HG03469 (cell line): ENCODE data around the gene CSRP3.

Experiments used
- ATAC-seq: cut with Tn5 transposase; IDR thresholded peaks from one replicate; pipeline ENCODE4 v1.9.1; 2021; ENCODE audit warnings: mild to moderate bottlenecking, moderate library complexity, moderate number of reproducible peaks; ENCODE audit not compliant: unreplicated experiment

CSRP3 gene

DNA sequence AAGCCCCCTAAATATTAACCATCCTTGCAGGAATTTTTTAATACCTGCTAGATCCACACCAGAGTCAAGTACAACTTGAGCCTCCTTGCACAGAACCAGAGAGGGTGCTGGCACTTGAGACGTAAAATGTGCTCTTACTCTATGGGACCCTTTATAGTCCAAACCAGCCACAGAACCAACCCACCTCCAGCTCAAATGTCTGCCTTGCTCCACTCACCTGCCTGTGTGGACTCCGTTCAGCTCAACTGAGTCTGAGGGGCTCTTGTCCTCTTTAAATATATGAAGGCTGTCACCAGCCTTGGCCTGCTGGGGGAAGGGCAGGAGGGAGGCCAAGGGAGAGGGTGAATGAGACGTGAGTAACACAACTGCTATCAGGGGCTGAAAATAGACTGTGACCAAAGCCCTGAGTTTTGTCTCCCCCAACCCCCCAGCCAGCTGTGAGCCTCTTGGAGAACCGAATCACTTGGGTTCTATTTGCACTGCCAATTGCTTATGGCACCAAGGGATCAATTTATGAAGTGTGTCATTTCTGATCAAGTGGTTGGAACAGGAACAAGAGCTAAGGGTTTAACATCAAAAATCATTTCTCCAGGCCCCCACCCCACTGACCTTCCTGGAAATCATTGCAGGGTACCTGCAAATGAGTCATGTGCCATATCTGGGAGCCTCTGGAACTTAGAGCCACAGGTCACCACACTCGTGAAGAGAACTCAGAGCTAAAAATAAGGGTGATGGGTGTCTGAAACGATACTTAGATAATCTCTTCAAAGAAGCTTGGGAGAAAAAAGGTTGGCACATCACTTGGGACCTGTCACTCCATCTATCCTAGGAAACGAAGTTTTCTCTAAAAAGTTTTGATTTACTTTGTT, at the start of gene CSRP3:
TSS of gene CSRP3 (minus strand) at position 247 of the 869 bp plus-strand sequence. CDS start 9,535 bp downstream, outside the sequence.
- ATAC-seq: no peak

DNA sequence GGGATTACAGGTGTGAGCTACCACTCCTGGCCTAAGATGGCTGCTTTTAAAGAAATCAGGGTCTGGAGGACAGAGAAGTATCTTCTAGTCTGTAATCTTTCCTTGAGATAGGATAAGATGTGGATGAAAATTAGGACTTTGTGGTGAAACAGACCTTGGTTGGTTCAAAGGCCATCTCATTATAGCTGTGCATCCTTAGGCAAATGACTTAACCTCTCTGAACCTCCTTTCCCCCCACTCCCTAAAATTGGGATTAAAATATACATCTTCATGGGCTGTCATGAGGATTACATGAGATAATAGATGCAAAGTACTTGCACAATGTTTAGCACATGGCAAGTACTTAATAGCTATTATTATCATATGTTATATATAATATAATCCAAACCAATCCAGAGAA, 49.8 kb upstream of the CSRP3 start:
- ATAC-seq: no peak

DNA sequence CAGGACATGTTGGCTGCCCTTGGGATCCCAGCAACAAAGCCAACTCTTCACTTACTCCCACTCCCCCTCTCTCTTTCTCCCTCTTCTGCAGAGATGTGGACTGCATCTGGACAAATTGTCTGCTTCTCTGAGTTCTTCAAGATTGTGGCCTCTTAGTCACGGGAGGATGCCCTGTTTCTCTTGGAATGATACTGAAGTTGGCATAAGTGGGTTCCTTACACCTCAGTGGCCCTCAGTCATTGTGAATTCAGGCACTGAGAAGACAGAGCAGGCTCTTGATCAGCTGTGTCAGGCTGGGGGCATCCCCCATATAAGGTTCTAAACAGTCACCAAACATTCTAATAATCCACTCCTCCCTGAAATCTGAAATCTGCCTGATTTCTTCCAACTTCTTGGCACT, 45.0 kb upstream of the CSRP3 start:
- ATAC-seq: no peak

GRCh38 chr11:19245351-19245750, 43.6 kb upstream of the CSRP3 start:
- ATAC-seq: no peak

- no peak for ATAC-seq
These were observed 42.8 kb upstream of the CSRP3 start for GRCh38 chr11:19244621-19245020.

- ATAC-seq: no peak
These were observed 42.3 kb upstream of the CSRP3 start for GRCh38 chr11:19244084-19244483.

DNA sequence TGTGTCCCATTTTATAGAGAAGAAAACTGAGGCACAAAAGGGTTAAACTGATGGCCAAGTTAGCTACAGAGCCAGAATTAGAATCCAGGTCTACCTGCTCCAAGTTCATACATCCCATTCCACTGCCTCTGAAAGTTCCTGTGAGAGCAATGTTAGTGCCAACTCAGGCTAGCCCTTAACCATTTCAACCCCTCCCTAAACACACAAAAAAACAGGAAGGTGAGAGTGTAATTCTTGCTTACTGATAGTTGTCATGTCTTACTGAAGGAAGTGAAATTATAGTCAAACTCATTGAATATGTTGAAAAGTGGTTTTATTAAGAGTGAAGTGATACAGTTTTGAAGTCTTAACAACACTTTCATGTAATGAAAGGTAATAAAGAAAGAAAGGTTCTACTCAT, 41.8 kb upstream of the CSRP3 start:
- no peak for ATAC-seq

DNA sequence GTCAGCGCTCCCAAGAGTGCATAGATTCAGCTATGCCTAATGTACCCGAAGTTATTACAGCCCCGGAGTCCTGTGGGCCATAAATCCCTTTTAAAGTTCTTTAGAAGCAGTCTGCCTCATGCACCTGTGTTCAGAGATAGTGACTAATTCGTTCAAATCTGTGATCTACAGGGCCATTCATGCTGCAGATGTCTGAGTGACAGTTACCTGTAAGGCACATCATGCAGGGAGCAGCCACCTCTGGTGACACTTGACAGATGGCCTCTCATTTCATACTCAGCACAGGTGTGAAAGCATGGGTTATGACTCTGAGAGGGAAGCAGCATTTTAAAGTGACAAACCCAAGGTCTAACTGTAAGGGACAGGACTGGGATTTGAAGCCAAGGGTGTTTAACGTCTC, 41.4 kb upstream of the CSRP3 start:
- no peak for ATAC-seq

- no peak for ATAC-seq
These were observed 40.6 kb upstream of the CSRP3 start for GRCh38 chr11:19242179-19242932.

- ATAC-seq: peak; percentile 11
These were observed 39.7 kb upstream of the CSRP3 start for GRCh38 chr11:19241260-19242178.

GRCh38 chr11:19240420-19241259, 38.9 kb upstream of the CSRP3 start, which contains the start of gene E2F8:
TSS of gene E2F8 (minus strand) at chr11:19240945. CDS start at chr11:19240121, 824 bp downstream.
- ATAC-seq: peak; percentile 84

DNA sequence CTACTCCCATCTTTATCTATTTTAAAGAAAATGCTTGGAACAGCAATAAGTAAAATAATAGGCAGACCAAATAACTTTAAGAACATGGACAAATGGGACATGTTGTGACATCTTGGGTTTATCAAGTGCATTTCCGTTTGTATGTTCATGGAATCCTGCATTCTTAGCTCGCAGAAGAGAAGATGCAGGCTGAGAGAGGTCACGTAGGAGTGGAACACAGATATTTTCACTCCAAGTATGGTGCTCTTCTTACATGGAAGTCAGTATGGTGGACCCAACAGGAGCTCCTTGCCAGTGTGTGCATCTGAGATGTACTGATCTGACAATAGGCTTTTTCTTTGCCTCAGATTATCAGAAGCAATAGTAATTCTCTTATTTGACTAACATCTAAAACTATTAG, 37.3 kb upstream of the CSRP3 start:
- no peak for ATAC-seq

GRCh38 chr11:19237813-19238212, 36.0 kb upstream of the CSRP3 start:
- no peak for ATAC-seq

- ATAC-seq: no peak
These were observed 35.6 kb upstream of the CSRP3 start for GRCh38 chr11:19237381-19237780.

GRCh38 chr11:19234231-19234817, 32.5 kb upstream of the CSRP3 start:
- no peak for ATAC-seq

- ATAC-seq: no peak
These were observed 31.2 kb upstream of the CSRP3 start for GRCh38 chr11:19232910-19233503.

GRCh38 chr11:19229671-19230070, 27.9 kb upstream of the CSRP3 start:
- no peak for ATAC-seq

DNA sequence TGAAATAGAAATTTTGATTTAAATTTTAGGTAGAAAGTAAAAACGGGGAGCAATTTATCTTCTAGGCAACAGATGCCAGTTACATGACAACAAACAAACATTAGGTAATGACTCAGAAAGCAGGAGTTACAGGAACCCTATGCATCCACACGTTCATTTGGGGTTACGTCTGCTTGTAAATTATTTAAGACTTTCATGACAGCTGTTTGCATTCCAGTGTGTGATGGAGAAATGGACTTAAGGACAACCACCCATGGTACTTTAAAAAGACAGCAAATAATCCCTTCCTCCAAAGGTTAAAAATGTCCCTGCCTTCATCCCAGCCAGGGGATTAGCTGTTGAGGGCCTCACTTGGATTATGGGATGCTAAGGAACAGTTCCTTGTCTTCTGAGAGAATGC, 27.2 kb upstream of the CSRP3 start:
- no peak for ATAC-seq
